ENCODE results near the gene COL28A1. TPM values are rescaled to one million over a fixed set of nuclear protein-coding genes. Genes with fewer than 3 reads are reported as not detected.
"Not testable (repeated sequence)": the region's sequence is repeated elsewhere in the genome, so short reads cannot be mapped to it uniquely, and the experiment has no call there.

Gene COL28A1
- total RNA-seq, 1 donor from 2014 or later: 0.16 TPM

- ATAC-seq (ENCODE audit: low read depth) (no peak), DNase-seq (no peak)
- H3K27me3 Mint-ChIP-seq: no peaks in the 10 kb centered on the region
- TF ChIP-seq CTCF (IDR thresholded peaks at IDR 0.05): no peak
- peaks cover 17% of the 10 kb centered on the region for H3K36me3 Mint-ChIP-seq (ENCODE audit: low read depth)
- intact Hi-C loops (cut with micrococcal nuclease): no loop called here
- H3K27ac Mint-ChIP-seq: no peak overlapping the region
- peaks cover 14% of the 10 kb centered on the region for H3K4me1 Mint-ChIP-seq
- ChIA-PET POLR2A (no interaction called here), CTCF (no interaction called here)
- H3K4me3 Mint-ChIP-seq: no peak overlapping the region
- H3K9me3 Mint-ChIP-seq: peaks cover 10% of the 10 kb centered on the region
Measured at GRCh38 chr7:7563813-7564212, 28.1 kb upstream of the COL28A1 start.

- H3K4me1 Mint-ChIP-seq: peaks cover 8% of the 10 kb centered on the region
- H3K36me3 Mint-ChIP-seq (ENCODE audit: low read depth): peaks cover 19% of the 10 kb centered on the region
- POLR2A ChIA-PET: no interaction called here
- no peak overlapping the region for H3K4me3 Mint-ChIP-seq
- CTCF ChIA-PET: no interaction called here
- no peak for DNase-seq
- H3K27ac Mint-ChIP-seq: no peak overlapping the region
- H3K9me3 Mint-ChIP-seq: peaks cover 14% of the 10 kb centered on the region
- H3K27me3 Mint-ChIP-seq: no peaks in the 10 kb centered on the region
- intact Hi-C loops (cut with micrococcal nuclease): no loop called here
- ATAC-seq (ENCODE audit: low read depth): no peak
- no peak for TF ChIP-seq CTCF (IDR thresholded peaks at IDR 0.05)
Measured at GRCh38 chr7:7563269-7563668, 27.6 kb upstream of the COL28A1 start.

GRCh38 chr7:7562736-7563135 lies 27.1 kb upstream of the COL28A1 start:
- Mint-ChIP-seq H3K4me1 (peaks cover 3% of the 10 kb centered on the region), H3K27ac (no peak overlapping the region), H3K9me3 (peaks cover 17% of the 10 kb centered on the region), H3K36me3 (ENCODE audit: low read depth) (peaks cover 22% of the 10 kb centered on the region), H3K4me3 (no peak overlapping the region), H3K27me3 (no peaks in the 10 kb centered on the region)
- no peak for ATAC-seq (ENCODE audit: low read depth)
- CTCF ChIA-PET: no interaction called here
- TF ChIP-seq CTCF (IDR thresholded peaks at IDR 0.05): no peak
- POLR2A ChIA-PET: no interaction called here
- intact Hi-C loops (cut with micrococcal nuclease): no loop called here
- DNase-seq: no peak

- H3K27me3 Mint-ChIP-seq; POLR2A ChIA-PET; H3K4me3 Mint-ChIP-seq; CTCF ChIA-PET; DNase-seq; ATAC-seq (ENCODE audit: low read depth); intact Hi-C loops (cut with micrococcal nuclease); H3K4me1 Mint-ChIP-seq; H3K27ac Mint-ChIP-seq: not testable (repeated sequence)
- Mint-ChIP-seq H3K9me3 (peaks cover 19% of the 10 kb centered on the region), H3K36me3 (ENCODE audit: low read depth) (peaks cover 23% of the 10 kb centered on the region)
Measured at GRCh38 chr7:7561591-7561990, 25.9 kb upstream of the COL28A1 start.

- Mint-ChIP-seq H3K27me3 (no peaks in the 10 kb centered on the region), H3K9me3 (peaks cover 19% of the 10 kb centered on the region), H3K36me3 (ENCODE audit: low read depth) (peaks cover 23% of the 10 kb centered on the region), H3K4me3 (no peak overlapping the region), H3K27ac (no peak overlapping the region), H3K4me1 (no peaks in the 10 kb centered on the region)
- intact Hi-C loops (cut with micrococcal nuclease): no loop called here
- no peak for TF ChIP-seq CTCF (IDR thresholded peaks at IDR 0.05)
- CTCF ChIA-PET: no interaction called here
- POLR2A ChIA-PET: no interaction called here
- ATAC-seq (ENCODE audit: low read depth) (no peak), DNase-seq (no peak)
Measured at GRCh38 chr7:7557252-7557651, 21.6 kb upstream of the COL28A1 start.

- POLR2A ChIA-PET: interaction anchor here (0.6 kb wide), 1 partner anchor 1109 kb away, joined by 7 read pairs; the partner anchor contains the start of gene DAGLB
- intact Hi-C loops (cut with micrococcal nuclease): no loop called here
- H3K9me3 Mint-ChIP-seq: peaks cover 19% of the 10 kb centered on the region
Measured at GRCh38 chr7:7556852-7557251, 21.2 kb upstream of the COL28A1 start.

More at GRCh38 chr7:7556852-7557251, 21.2 kb upstream of the COL28A1 start:
- DNase-seq (no peak), ATAC-seq (ENCODE audit: low read depth) (no peak)
- CTCF ChIA-PET: no interaction called here
- no peaks in the 10 kb centered on the region for H3K4me1 Mint-ChIP-seq
- TF ChIP-seq CTCF (IDR thresholded peaks at IDR 0.05): no peak
- no peak overlapping the region for H3K27ac Mint-ChIP-seq
- H3K4me3 Mint-ChIP-seq: no peak overlapping the region
- H3K27me3 Mint-ChIP-seq: no peaks in the 10 kb centered on the region
- H3K36me3 Mint-ChIP-seq (ENCODE audit: low read depth): peaks cover 26% of the 10 kb centered on the region
